MM.1S (cell line): ENCODE data around the gene GABRP.

ENCODE experiments used
- DNase-seq: peaks from one replicate; pipeline ENCODE4 v3.0.0-alpha.2; 2015
- H2AFZ ChIP-seq: fragments of 300-600 bp; sonication (generic); 2 replicates; pipeline ENCODE4 v1.6.0; 2016; ENCODE audit warnings: antibody characterized with exemption, low read length
- H3F3A ChIP-seq: fragments of 300-600 bp; sonication (generic); 2 replicates; pipeline ENCODE4 v1.6.1; 2016; ENCODE audit warnings: mild to moderate bottlenecking, antibody characterized with exemption, low read length, moderate library complexity, mixed read lengths; ENCODE audit not compliant: insufficient read depth
- H3K27ac ChIP-seq: fragments of 300-600 bp; sonication (generic); 2 replicates; pipeline ENCODE4 v1.5.1; 2016; ENCODE audit warnings: mild to moderate bottlenecking, low read length
- H3K27me3 ChIP-seq: fragments of 300-600 bp; sonication (generic); replicated peaks from 2 replicates; pipeline ENCODE4 v1.6.0; 2016; ENCODE audit warnings: low read length; ENCODE audit not compliant: insufficient read depth
- H3K36me3 ChIP-seq: fragments of 300-600 bp; sonication (generic); replicated peaks from 2 replicates; pipeline ENCODE4 v1.6.1; 2016; ENCODE audit warnings: mild to moderate bottlenecking, low read length, mixed read lengths; ENCODE audit not compliant: insufficient read depth
- H3K4me1 ChIP-seq: fragments of 300-600 bp; sonication (generic); 2 replicates; pipeline ENCODE4 v1.6.1; 2016; ENCODE audit warnings: low read length, mixed read lengths
- H3K4me2 ChIP-seq: fragments of 300-600 bp; sonication (generic); 2 replicates; pipeline ENCODE4 v1.6.0; 2016; ENCODE audit warnings: low read depth, low read length
- H3K4me3 ChIP-seq: fragments of 300-600 bp; sonication (generic); 2 replicates; pipeline ENCODE4 v1.5.1; 2016; ENCODE audit warnings: low read length, mixed read lengths
- H3K79me2 ChIP-seq: fragments of 300-600 bp; sonication (generic); 2 replicates; pipeline ENCODE4 v1.6.1; 2016; ENCODE audit warnings: mixed run types, low read length, mixed read lengths
- H3K9ac ChIP-seq: fragments of 300-600 bp; sonication (generic); 2 replicates; pipeline ENCODE4 v1.6.1; 2016; ENCODE audit warnings: low read length, mixed read lengths
- H3K9me2 ChIP-seq: fragments of 300-600 bp; sonication (generic); replicated peaks from 2 replicates; pipeline ENCODE4 v1.6.1; 2016; ENCODE audit warnings: mild to moderate bottlenecking, low read length, mixed read lengths; ENCODE audit not compliant: insufficient read depth
- H3K9me3 ChIP-seq: fragments of 300-600 bp; sonication (generic); replicated peaks from 2 replicates; pipeline ENCODE4 v1.6.1; 2016; ENCODE audit warnings: mild to moderate bottlenecking, low read length, mixed read lengths; ENCODE audit not compliant: insufficient read depth
- H4K20me1 ChIP-seq: fragments of 300-600 bp; sonication (generic); 2 replicates; pipeline ENCODE4 v1.6.1; 2016; ENCODE audit warnings: mild to moderate bottlenecking, low read length, moderate library complexity, mixed read lengths; ENCODE audit not compliant: insufficient read depth
- CTCF ChIP-seq: fragments of 300-600 bp; sonication (generic); IDR thresholded peaks from 2 replicates; pipeline ENCODE4 v1.5.1; 2016; ENCODE audit warnings: antibody characterized with exemption, low read length, mixed read lengths
- EZH2 ChIP-seq: fragments of 300-600 bp; sonication (generic); optimal IDR thresholded peaks from 2 replicates; pipeline ENCODE3; 2017; ENCODE audit warnings: low read depth, mild to moderate bottlenecking, antibody characterized with exemption, low read length, mixed read lengths
- EZH2phosphoT487 ChIP-seq: fragments of 300-600 bp; sonication (generic); IDR thresholded peaks from 2 replicates; pipeline ENCODE4 v1.6.1; 2018; ENCODE audit warnings: antibody characterized with exemption, low read length

Gene GABRP

GRCh38 chr5:170773024-170773985, 10.2 kb upstream of the GABRP start:
- H3K9me3 ChIP-seq, result no peaks in the 10 kb centered on the region
- H3K9me2 ChIP-seq, result no peaks in the 10 kb centered on the region
- H3K36me3 ChIP-seq, result no peaks in the 10 kb centered on the region
- H3K4me2 ChIP-seq, result no peak overlapping the region
- no peaks in the 10 kb centered on the region for H4K20me1 ChIP-seq
- H3F3A ChIP-seq, result peaks cover 5% of the 10 kb centered on the region; the same call in 1 of the 2 replicates
- no peak overlapping the region for H3K27ac ChIP-seq
- TF ChIP-seq EZH2phosphoT487 (no peak), CTCF (no peak), EZH2 (no peak)
- H3K79me2 ChIP-seq, result no peaks in the 10 kb centered on the region
- no peaks in the 10 kb centered on the region for H3K27me3 ChIP-seq
- peaks cover 12% of the 10 kb centered on the region for H3K4me1 ChIP-seq
- no peak for DNase-seq
- H3K4me3 ChIP-seq, result no peak overlapping the region
- no peak overlapping the region for H3K9ac ChIP-seq
- no peak overlapping the region for H2AFZ ChIP-seq

GRCh38 chr5:170774831-170775230, 8.7 kb upstream of the GABRP start:
- no peak for TF ChIP-seq EZH2phosphoT487
- TF ChIP-seq CTCF, result no peak
- no peak for TF ChIP-seq EZH2
- Histone ChIP-seq H3K4me3 (no peak overlapping the region), H3K9me3 (no peaks in the 10 kb centered on the region), H2AFZ (no peak overlapping the region), H3K79me2 (no peaks in the 10 kb centered on the region), H3F3A (peaks cover 5% of the 10 kb centered on the region; the same call in 1 of the 2 replicates), H3K4me1 (peaks cover 12% of the 10 kb centered on the region), H3K9ac (no peak overlapping the region), H4K20me1 (no peaks in the 10 kb centered on the region), H3K4me2 (no peak overlapping the region), H3K27ac (no peak overlapping the region), H3K9me2 (no peaks in the 10 kb centered on the region), H3K36me3 (no peaks in the 10 kb centered on the region), H3K27me3 (no peaks in the 10 kb centered on the region)
- no peak for DNase-seq

GRCh38 chr5:170781946-170782345, 1.6 kb upstream of the GABRP start:
- H3F3A ChIP-seq, result no peaks in the 10 kb centered on the region
- TF ChIP-seq EZH2 (no peak), CTCF (no peak), EZH2phosphoT487 (no peak)
- no peak overlapping the region for H3K4me2 ChIP-seq
- no peak overlapping the region for H3K27ac ChIP-seq
- H3K79me2 ChIP-seq, result no peaks in the 10 kb centered on the region
- H3K9me3 ChIP-seq, result no peaks in the 10 kb centered on the region
- H3K9ac ChIP-seq, result no peak overlapping the region
- H3K27me3 ChIP-seq, result no peaks in the 10 kb centered on the region
- H3K9me2 ChIP-seq, result no peaks in the 10 kb centered on the region
- no peak overlapping the region for H2AFZ ChIP-seq
- H3K36me3 ChIP-seq, result no peaks in the 10 kb centered on the region
- DNase-seq, result no peak
- H4K20me1 ChIP-seq, result no peaks in the 10 kb centered on the region
- no peaks in the 10 kb centered on the region for H3K4me1 ChIP-seq
- no peak overlapping the region for H3K4me3 ChIP-seq
